ENCODE data around the gene LAMC2.

DNA sequence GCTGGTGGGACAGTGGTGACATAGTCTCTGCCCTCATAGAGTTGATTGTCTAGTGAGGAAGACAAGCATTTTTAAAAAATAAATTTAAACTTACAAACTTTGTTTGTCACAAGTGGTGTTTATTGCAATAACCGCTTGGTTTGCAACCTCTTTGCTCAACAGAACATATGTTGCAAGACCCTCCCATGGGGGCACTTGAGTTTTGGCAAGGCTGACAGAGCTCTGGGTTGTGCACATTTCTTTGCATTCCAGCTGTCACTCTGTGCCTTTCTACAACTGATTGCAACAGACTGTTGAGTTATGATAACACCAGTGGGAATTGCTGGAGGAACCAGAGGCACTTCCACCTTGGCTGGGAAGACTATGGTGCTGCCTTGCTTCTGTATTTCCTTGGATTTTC, 58.4 kb downstream of the LAMC2 start:
- TF ChIP-seq, protein P1, sequence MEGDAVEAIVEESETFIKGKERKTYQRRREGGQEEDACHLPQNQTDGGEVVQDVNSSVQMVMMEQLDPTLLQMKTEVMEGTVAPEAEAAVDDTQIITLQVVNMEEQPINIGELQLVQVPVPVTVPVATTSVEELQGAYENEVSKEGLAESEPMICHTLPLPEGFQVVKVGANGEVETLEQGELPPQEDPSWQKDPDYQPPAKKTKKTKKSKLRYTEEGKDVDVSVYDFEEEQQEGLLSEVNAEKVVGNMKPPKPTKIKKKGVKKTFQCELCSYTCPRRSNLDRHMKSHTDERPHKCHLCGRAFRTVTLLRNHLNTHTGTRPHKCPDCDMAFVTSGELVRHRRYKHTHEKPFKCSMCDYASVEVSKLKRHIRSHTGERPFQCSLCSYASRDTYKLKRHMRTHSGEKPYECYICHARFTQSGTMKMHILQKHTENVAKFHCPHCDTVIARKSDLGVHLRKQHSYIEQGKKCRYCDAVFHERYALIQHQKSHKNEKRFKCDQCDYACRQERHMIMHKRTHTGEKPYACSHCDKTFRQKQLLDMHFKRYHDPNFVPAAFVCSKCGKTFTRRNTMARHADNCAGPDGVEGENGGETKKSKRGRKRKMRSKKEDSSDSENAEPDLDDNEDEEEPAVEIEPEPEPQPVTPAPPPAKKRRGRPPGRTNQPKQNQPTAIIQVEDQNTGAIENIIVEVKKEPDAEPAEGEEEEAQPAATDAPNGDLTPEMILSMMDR (conservative IDR thresholded peaks at IDR 0.05 in 1 of 2, IDR thresholded peaks at IDR 0.05 in 1 of 2; ENCODE audit: low read depth in 1 of 2, low read length in 2 of 2), result no peak
- TF ChIP-seq EZH2 (IDR thresholded peaks at IDR 0.05; ENCODE audit: low read length, missing control alignments), result no peak
